GM19455 (cell line): ENCODE data around the gene NKRF.
A peak's percentile ranks its signal among the peaks of the same experiment; 100 is the strongest.
"Not testable (repeated sequence)": the region's sequence is repeated elsewhere in the genome, so short reads cannot be mapped to it uniquely, and the experiment has no call there.

Source experiments
- ATAC-seq: cut with Tn5 transposase; IDR thresholded peaks from one replicate; pipeline ENCODE4 v1.9.1; 2021; ENCODE audit not compliant: unreplicated experiment

The NKRF gene

GRCh38 chrX:119606280-119607017 is at the start of gene NKRF:
NKRF (minus strand) TSS chrX:119606424.
- ATAC-seq: peak; percentile 84

GRCh38 chrX:119655125-119655524 is 48.9 kb upstream of the NKRF start:
- ATAC-seq: no peak

DNA sequence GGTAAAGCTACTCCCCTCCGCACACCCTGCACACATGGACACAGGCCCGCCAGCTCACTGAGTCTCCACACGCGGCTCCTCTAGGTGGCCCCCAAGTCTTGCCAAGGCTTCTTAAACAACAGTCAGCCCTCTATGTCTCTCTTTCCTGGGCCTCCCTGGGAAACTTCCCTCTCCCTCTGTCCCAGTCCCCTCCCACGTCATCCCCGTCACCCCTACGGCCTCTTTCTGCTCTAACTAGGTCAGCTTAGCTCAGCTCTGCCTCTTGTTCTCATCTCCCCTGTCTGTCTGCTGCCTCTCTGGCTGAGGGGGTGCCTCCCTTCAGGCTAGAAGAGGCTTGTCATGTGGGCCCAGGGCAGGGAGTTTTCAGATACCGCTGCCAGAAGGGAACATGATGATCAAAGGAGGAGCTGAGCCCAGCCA is 47.9 kb upstream of the NKRF start:
- ATAC-seq: no peak

DNA sequence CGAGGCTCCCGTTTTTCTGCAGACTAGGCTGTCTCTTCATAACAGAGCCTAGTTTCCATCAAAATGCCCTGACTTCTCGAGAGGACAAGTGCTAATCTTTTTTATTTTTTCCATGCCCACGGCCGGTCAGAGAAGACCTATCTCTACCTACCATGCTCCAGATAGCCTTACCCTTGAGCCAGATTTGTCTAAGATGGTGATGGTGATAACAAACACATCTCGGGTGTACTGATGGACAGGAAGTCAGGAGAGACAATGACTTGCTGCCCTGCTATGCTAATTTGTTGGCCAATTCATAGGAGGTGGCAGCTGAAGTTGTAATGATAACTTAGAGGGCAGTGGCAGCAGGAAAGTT is 42.2 kb upstream of the NKRF start:
- no peak for ATAC-seq

DNA sequence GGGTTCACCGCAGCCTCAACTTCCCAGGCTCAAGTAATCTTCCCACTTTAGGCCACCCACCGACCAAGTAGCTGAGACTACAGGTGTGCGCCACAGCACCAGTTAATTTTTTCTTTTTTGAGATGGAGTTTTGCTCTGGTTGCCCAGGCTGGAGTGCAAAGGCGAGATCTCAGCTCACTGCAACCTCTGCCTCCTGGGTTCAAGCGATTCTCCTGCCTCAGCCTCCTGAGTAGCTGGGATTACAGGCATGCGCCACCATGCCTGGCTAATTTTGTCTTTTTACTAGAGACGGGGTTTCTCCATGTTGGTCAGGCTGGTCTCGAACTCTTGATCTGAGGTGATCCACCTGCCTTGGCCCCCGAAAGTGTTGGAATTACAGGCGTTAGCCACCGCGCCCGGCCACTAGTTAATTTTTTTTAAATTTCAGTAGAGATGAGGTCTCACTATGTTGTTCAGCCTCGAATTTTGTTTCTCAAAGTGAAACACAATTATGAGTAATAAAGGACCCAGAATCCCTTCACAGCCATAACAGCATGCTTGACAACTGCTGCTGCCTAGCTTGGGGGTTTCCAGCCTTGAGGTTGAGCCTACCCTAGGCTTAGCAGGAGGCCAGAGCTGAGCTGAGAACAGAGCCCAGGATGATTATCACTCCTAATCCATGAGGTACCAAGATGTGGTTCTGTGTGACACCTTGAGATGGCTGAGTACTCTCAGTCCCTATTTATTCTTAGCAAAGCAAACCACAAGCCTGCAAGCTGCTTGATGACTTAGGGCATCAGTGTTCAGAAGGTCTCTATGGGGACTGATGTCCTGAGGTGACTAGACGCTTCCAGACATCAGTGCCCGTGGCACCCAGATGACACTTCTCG is 41.6 kb upstream of the NKRF start:
- ATAC-seq: peak; percentile 97

GRCh38 chrX:119647089-119647488 is 40.9 kb upstream of the NKRF start:
- ATAC-seq: no peak

DNA sequence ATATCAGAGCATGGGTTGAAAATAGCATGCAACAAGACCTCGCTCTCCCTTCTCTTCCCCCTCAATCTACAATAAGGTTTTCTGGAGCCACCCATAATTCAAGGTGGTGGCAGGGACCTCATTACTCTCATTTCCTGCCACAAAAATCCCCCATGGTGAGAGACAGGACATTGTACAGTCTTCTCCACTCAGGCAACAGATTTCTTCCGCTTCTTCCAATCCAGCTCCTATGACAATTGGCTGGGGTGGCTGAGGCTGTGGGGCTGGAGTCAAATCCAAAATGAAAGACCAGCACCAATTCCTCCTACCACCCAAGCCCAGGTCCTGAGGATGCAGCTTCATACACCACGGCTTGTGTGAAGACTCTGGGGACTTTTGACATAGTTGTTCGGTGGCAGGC is 40.3 kb upstream of the NKRF start:
- no peak for ATAC-seq

DNA sequence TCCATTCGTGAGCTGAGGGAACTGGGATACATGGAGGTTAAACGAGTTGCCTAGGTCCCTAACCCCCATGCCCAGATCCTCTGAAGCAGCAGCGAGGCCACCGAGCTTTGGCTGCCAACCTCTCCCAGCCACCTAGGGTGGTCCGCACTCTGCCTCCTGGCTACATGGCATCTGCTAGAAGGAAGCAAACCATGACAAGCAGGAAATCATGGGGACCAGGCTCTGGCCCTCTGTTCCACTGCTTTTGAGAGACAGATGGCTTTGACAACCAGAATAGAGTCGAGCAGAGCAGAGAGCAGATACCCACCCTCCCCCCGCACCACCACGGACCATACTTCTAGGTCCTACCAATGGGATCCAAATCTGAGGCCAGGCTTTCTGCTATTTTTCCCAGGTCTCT is 37.5 kb upstream of the NKRF start:
- no peak for ATAC-seq

DNA sequence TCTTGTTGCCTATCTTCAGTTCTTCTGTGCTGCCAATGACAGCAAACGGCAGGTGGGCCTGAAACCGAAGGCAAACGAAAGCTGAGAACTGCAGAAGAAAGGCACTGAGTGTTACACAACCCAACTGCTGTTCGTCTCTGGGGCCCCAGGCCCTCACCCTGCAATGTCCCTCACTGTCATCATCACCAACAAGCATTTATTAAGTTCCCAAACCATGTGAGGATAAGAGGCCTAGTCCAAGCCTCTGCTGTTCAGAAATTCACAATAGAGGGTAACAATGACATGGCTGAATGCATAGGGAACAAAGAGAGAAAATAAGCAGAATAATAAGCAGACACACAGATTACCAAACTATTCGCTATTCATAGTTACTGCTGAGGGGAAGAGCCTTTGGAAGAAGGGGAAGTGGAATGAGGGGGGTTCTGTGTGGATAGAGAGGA is 34.5 kb upstream of the NKRF start:
- ATAC-seq: no peak

- ATAC-seq: peak; percentile 59
Observed at GRCh38 chrX:119638725-119639471, 32.7 kb upstream of the NKRF start.

DNA sequence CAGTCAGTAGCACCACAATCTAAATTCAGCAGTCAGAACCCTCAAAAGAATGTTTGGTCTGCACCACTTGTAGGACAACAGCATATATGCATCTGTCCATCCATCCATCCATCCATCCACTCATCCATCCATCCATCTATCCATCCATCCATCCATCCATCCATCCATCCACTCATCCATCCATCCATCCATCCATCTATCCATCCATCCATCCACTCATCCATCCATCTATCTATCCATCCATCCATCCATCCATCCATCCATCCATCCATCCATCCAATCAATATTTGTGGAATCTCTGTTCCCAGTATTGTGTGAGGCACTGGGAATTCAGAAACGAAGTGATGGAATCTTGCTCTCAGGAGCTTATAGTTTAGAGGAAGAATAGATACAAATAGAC is 31.2 kb upstream of the NKRF start:
- ATAC-seq: not testable (repeated sequence)

DNA sequence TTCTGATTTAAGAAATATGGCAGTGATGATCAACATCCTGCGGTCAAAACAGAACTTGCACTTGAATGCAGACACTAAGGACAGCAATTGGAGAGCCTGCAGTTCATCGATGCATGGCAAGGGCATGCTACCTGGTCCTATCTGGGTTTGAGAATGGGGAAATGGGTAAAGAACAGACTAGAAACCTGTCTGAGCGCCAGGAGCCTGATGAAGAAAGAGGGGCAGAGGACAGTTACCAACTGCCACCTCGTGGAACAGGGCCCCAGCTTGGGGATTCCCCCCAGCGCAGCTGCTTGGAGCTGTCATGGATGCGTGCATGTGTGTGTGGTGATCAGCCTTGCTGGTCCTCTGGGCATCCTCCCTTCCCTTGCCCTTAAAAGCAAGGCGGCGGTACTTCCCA is 30.2 kb upstream of the NKRF start:
- ATAC-seq: no peak

GRCh38 chrX:119635799-119636198 is 29.6 kb upstream of the NKRF start:
- ATAC-seq: no peak

GRCh38 chrX:119635179-119635578 is 29.0 kb upstream of the NKRF start:
- no peak for ATAC-seq

- ATAC-seq: no peak
Observed at GRCh38 chrX:119625843-119626242, 19.6 kb upstream of the NKRF start.

DNA sequence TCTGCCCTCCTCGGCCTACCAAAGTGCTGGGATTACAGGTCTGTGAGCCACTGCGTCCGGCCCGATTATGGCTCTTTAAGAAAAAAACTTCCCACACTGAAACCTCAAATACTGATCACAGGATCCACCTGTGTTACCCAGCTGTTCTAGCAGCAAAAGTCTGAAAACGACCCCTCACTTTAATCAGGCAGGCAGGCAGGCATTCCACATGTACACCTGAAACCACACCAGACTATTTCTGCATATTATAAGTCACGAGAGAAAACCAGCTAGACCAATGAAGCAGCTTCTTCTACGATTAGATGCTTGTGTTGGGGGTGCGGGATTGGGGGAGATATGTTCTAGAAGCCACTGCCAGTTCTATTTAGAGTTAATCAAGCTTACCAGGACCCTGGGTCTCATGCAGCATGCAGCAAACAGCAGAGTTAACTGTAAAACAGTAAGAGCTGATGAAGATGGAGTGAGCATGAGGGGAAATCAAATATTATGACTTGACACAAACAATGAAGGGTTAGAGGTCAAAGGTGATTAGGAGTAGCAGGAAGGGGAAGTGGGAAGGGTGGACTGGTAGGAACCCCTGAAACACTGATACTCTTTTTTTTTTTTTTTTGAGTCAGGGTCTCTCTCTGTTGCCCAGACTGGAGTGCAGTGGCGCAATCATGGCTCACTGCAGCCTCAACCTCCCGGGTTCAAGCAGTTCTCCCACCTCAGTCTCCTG is 18.9 kb upstream of the NKRF start:
- no peak for ATAC-seq

DNA sequence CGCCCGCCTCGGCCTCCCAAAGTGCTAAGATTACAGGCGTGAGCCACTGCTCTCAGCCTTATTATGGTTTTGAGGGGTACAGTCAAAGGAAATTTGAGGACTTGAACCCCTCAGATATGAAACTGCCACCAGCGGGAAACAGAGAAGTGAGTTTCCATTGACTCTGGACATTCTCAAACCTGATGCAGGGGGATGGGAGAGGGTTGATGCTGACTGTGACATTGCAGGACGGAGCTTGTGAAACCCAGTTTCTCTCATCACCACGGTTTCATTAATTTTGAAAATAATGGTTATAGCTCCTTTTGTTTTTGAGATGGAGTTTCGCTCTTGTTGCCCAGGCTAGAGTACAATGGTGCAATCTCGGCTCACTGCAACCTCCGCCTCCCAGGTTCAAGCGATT is 18.2 kb upstream of the NKRF start:
- no peak for ATAC-seq

DNA sequence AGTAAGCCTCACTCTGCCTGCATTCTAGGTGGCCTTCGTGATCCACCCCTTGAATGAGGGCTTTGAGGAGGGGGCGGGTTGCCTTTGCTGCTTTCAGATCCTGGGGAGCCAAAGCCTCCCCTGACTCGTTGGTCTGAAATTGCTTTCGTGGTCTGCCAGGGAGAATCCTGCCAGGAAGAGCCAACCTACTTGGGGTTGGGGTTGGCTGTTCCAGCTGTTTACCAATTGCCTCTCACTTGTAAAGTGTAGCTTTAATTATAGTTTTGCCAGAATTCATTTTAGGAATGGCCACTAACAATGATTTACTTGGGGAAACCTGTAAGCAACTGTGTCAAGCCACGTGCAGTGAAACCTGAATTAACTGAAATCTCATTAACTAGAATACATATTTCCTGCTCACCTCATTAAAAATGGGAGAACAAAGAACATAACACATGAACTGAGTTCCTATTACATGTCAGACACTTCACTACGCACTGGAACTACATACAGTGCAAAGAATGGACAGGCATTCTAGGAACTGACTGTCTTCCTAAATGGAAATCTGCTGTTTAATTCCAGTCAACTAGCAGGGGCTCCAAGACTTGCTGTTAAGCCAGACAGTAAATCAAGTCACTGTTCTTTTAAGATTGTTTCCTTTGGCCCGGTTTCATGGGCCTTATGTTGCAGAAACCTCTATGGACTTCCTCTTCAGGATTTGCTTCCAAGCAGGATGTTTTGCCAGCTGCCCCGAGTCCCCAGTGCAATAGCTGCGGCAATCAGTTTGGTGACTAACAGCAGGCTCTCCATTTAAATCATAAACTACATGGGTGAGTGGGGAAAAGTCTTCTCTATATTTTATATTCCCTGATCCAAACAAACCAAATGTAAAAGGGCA is 16.4 kb upstream of the NKRF start:
- no peak for ATAC-seq

DNA sequence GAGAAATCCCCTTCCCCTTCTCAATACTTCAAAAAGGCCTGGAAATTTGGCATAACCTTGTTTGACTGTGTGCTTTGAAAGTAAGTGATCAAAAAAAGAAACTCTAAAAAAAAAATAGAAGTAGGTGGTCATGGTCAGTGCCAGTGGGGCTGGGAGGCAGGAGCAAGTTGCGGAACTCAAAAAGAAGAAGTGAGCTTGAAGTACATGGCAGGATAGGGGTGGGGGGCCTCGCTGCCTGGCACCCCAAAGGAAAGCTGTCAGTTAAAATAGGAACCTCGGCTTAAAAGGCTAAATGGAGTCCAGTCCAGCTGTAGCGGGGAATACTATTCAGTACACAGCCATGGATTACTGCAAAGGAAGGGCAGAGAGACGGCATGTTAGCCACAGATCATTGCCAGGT is 12.2 kb upstream of the NKRF start:
- no peak for ATAC-seq
